Keratinocyte (primary cell): ENCODE results near the gene PIM3. TPM values are rescaled to one million over a fixed set of nuclear protein-coding genes. Genes with fewer than 3 reads are reported as not detected.

Source experiments
- DNase-seq: peaks from one replicate; pipeline ENCODE4 v3.0.0-alpha.2; 2011; ENCODE audit warnings: low read depth, missing footprints, low spot score
- FAIRE-seq: peaks from 2 replicates; lab custom pipeline; 2011; peaks lifted over from hg19 to GRCh38; lab: Jason Lieb, UNC
- H2AFZ ChIP-seq: 2 replicates; pipeline ENCODE4 v1.6.0; 2012; ENCODE audit warnings: low read length, control low read depth, inconsistent platforms; ENCODE audit not compliant: control insufficient read depth
- H3K27ac ChIP-seq: 2 replicates; pipeline ENCODE4 v1.5.1; 2011; ENCODE audit warnings: low read length; ENCODE audit not compliant: control insufficient read depth, insufficient read depth
- H3K27me3 ChIP-seq: 3 replicates; pipeline ENCODE4 v1.6.0; 2011; ENCODE audit warnings: low read length; ENCODE audit not compliant: control insufficient read depth, insufficient read depth; ENCODE audit errors: extremely low read depth
- H3K36me3 ChIP-seq, 2 experiments: 2 replicates in 1 of 2; 3 replicates in 1 of 2; pipeline ENCODE4 v1.5.1; 2011; ENCODE audit warnings: low read length in 2 of 2, mild to moderate bottlenecking in 1 of 2; ENCODE audit not compliant: control insufficient read depth in 2 of 2, insufficient read depth in 2 of 2; ENCODE audit errors: extremely low read depth in 1 of 2
- H3K4me1 ChIP-seq: 3 replicates; pipeline ENCODE4 v1.5.1; 2011; ENCODE audit warnings: low read length; ENCODE audit not compliant: control insufficient read depth, insufficient read depth; ENCODE audit errors: extremely low read depth
- H3K4me2 ChIP-seq: 3 replicates; pipeline ENCODE4 v1.6.0; 2011; ENCODE audit warnings: low read depth, low read length; ENCODE audit not compliant: control insufficient read depth, insufficient read depth; ENCODE audit errors: extremely low read depth
- H3K4me3 ChIP-seq, 3 experiments: fragments of 200-600 bp in 1 of 3; sonication (generic) in 1 of 3; 2 replicates in 2 of 3; 3 replicates in 1 of 3; pipeline ENCODE4 v1.5.1; 2011 to 2016; ENCODE audit warnings: low read length in 3 of 3, mild to moderate bottlenecking in 3 of 3, control low read depth in 2 of 3, inconsistent platforms in 1 of 3, low read depth in 1 of 3, mixed read lengths in 1 of 3, mixed run types in 1 of 3, moderate library complexity in 1 of 3; ENCODE audit not compliant: control insufficient read depth in 2 of 3, insufficient read depth in 2 of 3; ENCODE audit errors: extremely low read depth in 1 of 3
- H3K79me2 ChIP-seq: 2 replicates; pipeline ENCODE4 v1.6.0; 2012; ENCODE audit warnings: low read length; ENCODE audit not compliant: control insufficient read depth, insufficient read depth
- H3K9ac ChIP-seq: 3 replicates; pipeline ENCODE4 v1.6.0; 2011; ENCODE audit warnings: low read length; ENCODE audit not compliant: control insufficient read depth, insufficient read depth; ENCODE audit errors: extremely low read depth
- H3K9me1 ChIP-seq: 3 replicates; pipeline ENCODE4 v1.6.0; 2011; ENCODE audit warnings: low read length; ENCODE audit not compliant: control insufficient read depth, insufficient read depth; ENCODE audit errors: extremely low read depth
- H3K9me3 ChIP-seq: 2 replicates; pipeline ENCODE4 v1.5.1; 2012; ENCODE audit warnings: low read depth, low read length; ENCODE audit not compliant: control insufficient read depth
- H4K20me1 ChIP-seq: 3 replicates; pipeline ENCODE4 v1.6.0; 2011; ENCODE audit warnings: low read length; ENCODE audit not compliant: control insufficient read depth, insufficient read depth; ENCODE audit errors: extremely low read depth
- EZH2 ChIP-seq: IDR thresholded peaks from one replicate; pipeline ENCODE4 v1.6.1; 2012; ENCODE audit warnings: inconsistent platforms, mild to moderate bottlenecking, low read length, moderate library complexity
- dilution Hi-C: fragments of 300-500 bp; cut with MboI; formaldehyde crosslinking; loops from one replicate; pipeline ENCODE4 v1.7.0; 2020; ENCODE audit warnings: low sequenced_read_pairs; ENCODE audit not compliant: extremely low pct_ligation_motif_present
- polyA plus RNA-seq, 5 experiments: library from polyadenylated mRNA; depleted of rRNA in 3 of 5; stranded (reverse) in 3 of 5; stranded (forward) in 1 of 5; unstranded in 1 of 5; fragments of >200 nt; gene quantifications; 1 replicate in 1 of 5; 2 replicates in 3 of 5; 3 replicates in 1 of 5; pipeline versions ENCODE4 v1.2.1 to v1.2.3, GENCODE V29; 2011 to 2012; ENCODE audit warnings: missing spikeins in 2 of 5, low read depth in 1 of 5, low replicate concordance in 1 of 5
- TF ChIP-seq, protein P1 (sequence below), 3 experiments: IDR thresholded peaks in 1 of 3; conservative IDR thresholded peaks in 1 of 3; optimal IDR thresholded peaks in 1 of 3; 2 replicates in 2 of 3; 3 replicates in 1 of 3; pipeline versions ENCODE3 to v1.5.1; 2011; ENCODE audit warnings: low read length in 3 of 3, mild to moderate bottlenecking in 3 of 3, moderate library complexity in 2 of 3, control low read depth in 1 of 3, inconsistent platforms in 1 of 3; ENCODE audit not compliant: insufficient read depth in 2 of 3; ENCODE audit errors: extremely low read depth in 1 of 3

PIM3 gene
- polyA plus RNA-seq, 1 donor (not counting 4 experiments of a cell fraction or from before 2014, with no cell fraction given) = 3.4 TPM

GRCh38 chr22:49941507-49942316 is 18.9 kb upstream of the PIM3 start:
- peaks cover 7% of the 10 kb centered on the region for H3K4me1 ChIP-seq
- H3K79me2 ChIP-seq = no peaks in the 10 kb centered on the region
- no peak for TF ChIP-seq EZH2
- TF ChIP-seq, protein P1, sequence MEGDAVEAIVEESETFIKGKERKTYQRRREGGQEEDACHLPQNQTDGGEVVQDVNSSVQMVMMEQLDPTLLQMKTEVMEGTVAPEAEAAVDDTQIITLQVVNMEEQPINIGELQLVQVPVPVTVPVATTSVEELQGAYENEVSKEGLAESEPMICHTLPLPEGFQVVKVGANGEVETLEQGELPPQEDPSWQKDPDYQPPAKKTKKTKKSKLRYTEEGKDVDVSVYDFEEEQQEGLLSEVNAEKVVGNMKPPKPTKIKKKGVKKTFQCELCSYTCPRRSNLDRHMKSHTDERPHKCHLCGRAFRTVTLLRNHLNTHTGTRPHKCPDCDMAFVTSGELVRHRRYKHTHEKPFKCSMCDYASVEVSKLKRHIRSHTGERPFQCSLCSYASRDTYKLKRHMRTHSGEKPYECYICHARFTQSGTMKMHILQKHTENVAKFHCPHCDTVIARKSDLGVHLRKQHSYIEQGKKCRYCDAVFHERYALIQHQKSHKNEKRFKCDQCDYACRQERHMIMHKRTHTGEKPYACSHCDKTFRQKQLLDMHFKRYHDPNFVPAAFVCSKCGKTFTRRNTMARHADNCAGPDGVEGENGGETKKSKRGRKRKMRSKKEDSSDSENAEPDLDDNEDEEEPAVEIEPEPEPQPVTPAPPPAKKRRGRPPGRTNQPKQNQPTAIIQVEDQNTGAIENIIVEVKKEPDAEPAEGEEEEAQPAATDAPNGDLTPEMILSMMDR (optimal IDR thresholded peaks at IDR 0.05 in 1 of 3, IDR thresholded peaks at IDR 0.05 in 1 of 3, conservative IDR thresholded peaks at IDR 0.05 in 1 of 3; ENCODE audit: extremely low read depth in 1 of 3, insufficient read depth in 2 of 3, low read length in 3 of 3) = no peak
- no peak overlapping the region for H3K27ac ChIP-seq
- no peak overlapping the region for H3K4me2 ChIP-seq
- no peak overlapping the region for H2AFZ ChIP-seq
- dilution Hi-C loops = no loop called here
- no peaks in the 10 kb centered on the region for H3K36me3 ChIP-seq
- DNase-seq (no peak), FAIRE-seq (no peak)
- H3K9me3 ChIP-seq = no peaks in the 10 kb centered on the region
- no peaks in the 10 kb centered on the region for H4K20me1 ChIP-seq
- H3K9ac ChIP-seq = no peak overlapping the region
- H3K4me3 ChIP-seq = no peak overlapping the region
- peaks cover 6% of the 10 kb centered on the region for H3K27me3 ChIP-seq
- no peaks in the 10 kb centered on the region for H3K9me1 ChIP-seq

DNA sequence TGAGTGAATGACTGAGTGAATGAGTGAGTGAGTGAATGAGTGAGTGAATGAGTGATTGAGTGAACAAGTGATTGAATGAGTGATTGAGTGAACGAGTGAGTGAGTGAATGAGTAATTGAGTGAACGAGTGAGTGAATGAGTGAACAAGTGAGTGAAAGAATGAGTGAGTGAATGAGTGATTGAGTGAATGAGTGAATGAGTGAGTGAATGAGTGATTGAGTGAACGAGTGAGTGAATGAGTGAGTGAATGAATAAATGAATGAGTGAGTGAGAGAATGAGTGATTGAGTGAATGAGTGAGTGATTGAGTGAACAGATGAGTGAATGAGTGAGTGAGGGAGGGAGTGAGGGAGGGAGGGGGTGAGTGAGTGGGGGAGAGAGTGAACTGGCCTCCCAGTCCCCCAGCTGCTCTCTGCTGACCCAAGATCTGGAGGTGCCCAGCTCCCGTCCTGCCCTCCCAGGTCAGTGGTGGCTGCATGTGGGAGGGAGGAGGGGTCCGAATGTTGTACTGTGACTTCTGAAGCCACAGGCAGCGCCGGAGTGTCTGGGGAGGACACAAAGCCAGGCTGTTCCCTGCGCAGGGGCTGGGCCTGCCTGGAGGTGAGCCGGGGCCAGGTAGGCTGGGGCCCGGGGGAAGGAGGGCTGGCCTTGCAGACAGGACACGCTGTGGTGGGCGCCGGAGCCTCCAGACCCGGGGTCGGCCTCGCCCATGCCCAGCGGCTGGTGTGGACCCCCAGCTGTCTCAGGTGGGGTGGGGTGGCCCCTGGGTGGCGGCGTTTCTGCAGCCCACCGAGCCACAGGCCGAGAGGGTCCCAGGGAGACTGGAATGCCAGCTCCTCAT is 17.8 kb upstream of the PIM3 start:
- Histone ChIP-seq H3K4me2 (no peak overlapping the region), H3K4me3 (no peak overlapping the region), H3K79me2 (no peaks in the 10 kb centered on the region), H3K9me3 (no peaks in the 10 kb centered on the region), H3K4me1 (peaks cover 10% of the 10 kb centered on the region), H3K9ac (no peak overlapping the region), H3K9me1 (no peaks in the 10 kb centered on the region), H4K20me1 (no peaks in the 10 kb centered on the region), H3K27me3 (no peaks in the 10 kb centered on the region), H2AFZ (no peak overlapping the region), H3K36me3 (no peaks in the 10 kb centered on the region), H3K27ac (no peak overlapping the region)
- DNase-seq (no peak), FAIRE-seq (no peak)
- dilution Hi-C loops = no loop called here
- TF ChIP-seq EZH2 = no peak
- TF ChIP-seq, protein P1 (optimal IDR thresholded peaks at IDR 0.05 in 1 of 3, IDR thresholded peaks at IDR 0.05 in 1 of 3, conservative IDR thresholded peaks at IDR 0.05 in 1 of 3; ENCODE audit: extremely low read depth in 1 of 3, insufficient read depth in 2 of 3, low read length in 3 of 3) = no peak
